ENCODE data around the gene MRAS. TPM values are rescaled to one million over a fixed set of nuclear protein-coding genes. Genes with fewer than 3 reads are reported as not detected.

Gene MRAS
- total and polyA plus RNA-seq, 2 of the 13 experiments (the other 11 are each of a cell fraction or from before 2014, with no cell fraction given): 8.8 to 36.2 TPM

- TF ChIP-seq HNF4A (CRISPR knock-in tag; IDR thresholded peaks at IDR 0.05) (0 out of 2 replicates have a peak, but pooled peaks have one; percentile 13), ZNF788 (CRISPR knock-in tag; IDR thresholded peaks at IDR 0.05; ENCODE audit: borderline replicate concordance) (no peak), RBAK (CRISPR knock-in tag; IDR thresholded peaks at IDR 0.05) (peak; percentile 83), FOXA3 (CRISPR knock-in tag; IDR thresholded peaks at IDR 0.05) (peak; percentile 69), ZNF781 (CRISPR knock-in tag; IDR thresholded peaks at IDR 0.05; ENCODE audit: borderline replicate concordance, not compliant biosample characterization) (no peak), TFE3 (CRISPR knock-in tag; IDR thresholded peaks at IDR 0.05) (peak; percentile 38; the same call in 1 of the 2 replicates), GTF3A (CRISPR knock-in tag; conservative IDR thresholded peaks at IDR 0.05) (no peak), ZMYM4 (CRISPR knock-in tag; IDR thresholded peaks at IDR 0.05) (peak; percentile 25; the same call in 1 of the 2 replicates), ARID4A (CRISPR knock-in tag; IDR thresholded peaks at IDR 0.05; ENCODE audit: borderline replicate concordance) (no peak; the same call in 1 of the 2 replicates)
Measured at GRCh38 chr3:138359919-138360868, 11.8 kb downstream of the MRAS start (continued).
